OCI-LY7 (cell line): ENCODE results near the gene ABCC4. TPM values are rescaled to one million over a fixed set of nuclear protein-coding genes. Genes with fewer than 3 reads are reported as not detected.

Source experiments
- BruUV-seq: library from RNA; stranded (reverse); fragments of 400-500 nt; replicated peaks from 2 replicates; lab custom pipeline; 2021; lab: Mats Ljungman, UMichigan
- CTCF ChIA-PET: fragments of 300-600 bp; sonication (Branson Sonifier 250); formaldehyde crosslinking; loops from one replicate; lab custom pipeline; 2022; ENCODE audit warnings: antibody characterized with exemption; ENCODE audit not compliant: unreplicated experiment; lab: Charles Lee
- POLR2A ChIA-PET: fragments of 300-600 bp; sonication (Branson Sonifier 250); formaldehyde crosslinking; loops from one replicate; lab custom pipeline; 2022; ENCODE audit warnings: antibody characterized with exemption; lab: Charles Lee
- DNase-seq: peaks from one replicate; pipeline ENCODE4 v3.0.0-alpha.2; 2015; ENCODE audit warnings: low spot score
- H2AFZ ChIP-seq: fragments of 200-600 bp; sonication (generic), shearing (Covaris generic); 2 replicates; pipeline ENCODE4 v1.6.1; 2014; ENCODE audit warnings: mild to moderate bottlenecking, antibody characterized with exemption, low read length, moderate library complexity
- H3K27ac ChIP-seq: fragments of 200-600 bp; sonication (generic); 2 replicates; pipeline ENCODE4 v1.5.1; 2014; ENCODE audit warnings: mixed run types, low read depth, mild to moderate bottlenecking, moderate library complexity, low read length, inconsistent platforms; ENCODE audit not compliant: poor library complexity, severe bottlenecking
- H3K36me3 ChIP-seq: fragments of 200-600 bp; sonication (generic); 2 replicates; pipeline ENCODE4 v1.6.1; 2014; ENCODE audit warnings: mild to moderate bottlenecking, antibody characterized with exemption, low read length, moderate library complexity, mixed read lengths; ENCODE audit not compliant: insufficient read depth
- H3K4me1 ChIP-seq: fragments of 200-600 bp; sonication (generic); 2 replicates; pipeline ENCODE4 v1.5.1; 2014; ENCODE audit warnings: mild to moderate bottlenecking, low read length; ENCODE audit not compliant: insufficient read depth, poor library complexity, severe bottlenecking
- H3K4me2 ChIP-seq: fragments of 200-600 bp; sonication (generic); 2 replicates; pipeline ENCODE4 v1.6.1; 2014; ENCODE audit warnings: mild to moderate bottlenecking, low read length
- H3K4me3 ChIP-seq: fragments of 200-600 bp; sonication (generic); 2 replicates; pipeline ENCODE4 v1.5.1; 2014; ENCODE audit warnings: mild to moderate bottlenecking, low read depth, low read length; ENCODE audit not compliant: poor library complexity, severe bottlenecking
- H3K79me2 ChIP-seq: fragments of 200-600 bp; sonication (generic); 2 replicates; pipeline ENCODE4 v1.6.1; 2016; ENCODE audit warnings: low read depth, mild to moderate bottlenecking, low read length, moderate library complexity, mixed read lengths; ENCODE audit not compliant: insufficient read depth
- H3K9me2 ChIP-seq: fragments of 200-600 bp; sonication (generic); 2 replicates; pipeline ENCODE4 v1.6.1; 2016; ENCODE audit warnings: mild to moderate bottlenecking, low read length, mixed read lengths; ENCODE audit not compliant: insufficient read depth
- H3K9me3 ChIP-seq: fragments of 200-600 bp; sonication (generic); 2 replicates; pipeline ENCODE4 v1.6.1; 2014; ENCODE audit warnings: mild to moderate bottlenecking, mixed run types, low read length, mixed read lengths
- H4K20me1 ChIP-seq: fragments of 200-600 bp; sonication (generic); 2 replicates; pipeline ENCODE4 v1.6.1; 2014; ENCODE audit warnings: mild to moderate bottlenecking, antibody characterized with exemption, low read length, moderate library complexity, mixed read lengths; ENCODE audit not compliant: insufficient read depth
- CTCF ChIP-seq: fragments of 200-600 bp; sonication (generic); conservative IDR thresholded peaks from 2 replicates; pipeline ENCODE4 v1.5.1; 2014; ENCODE audit warnings: mild to moderate bottlenecking, antibody characterized with exemption, low read length, moderate library complexity, mixed read lengths
- EZH2phosphoT487 ChIP-seq: fragments of 200-600 bp; sonication (generic); IDR thresholded peaks from 2 replicates; pipeline ENCODE4 v1.6.1; 2018; ENCODE audit warnings: low read depth, borderline replicate concordance, mild to moderate bottlenecking, mixed run types, antibody characterized with exemption, low read length, moderate library complexity, mixed read lengths
- intact Hi-C: fragments of 100-400 bp; cut with micrococcal nuclease; formaldehyde crosslinking; loops from one replicate; pipeline ENCODE4 v1.10.0; 2022; ENCODE audit not compliant: unreplicated experiment
- total RNA-seq, 2 experiments: library from RNA; depleted of rRNA in 1 of 2; stranded (reverse); fragments of >200 nt in 1 of 2; shearing (Covaris generic) in 1 of 2; gene quantifications; 2 replicates each; pipeline ENCODE4 v1.2.3, GENCODE V29; 2014 to 2022

ABCC4 gene
- total RNA-seq, 2 experiments from 2014 or later: 7.3 to 7.8 TPM

GRCh38 chr13:95260031-95260525, 41.2 kb downstream of the ABCC4 start:
- H3K4me1 ChIP-seq: no peaks in the 10 kb centered on the region
- H3K4me2 ChIP-seq: no peak overlapping the region
- H3K36me3 ChIP-seq: no peaks in the 10 kb centered on the region; the same call in 1 of the 2 replicates
- POLR2A ChIA-PET: no interaction called here
- no peak overlapping the region for H3K27ac ChIP-seq
- intact Hi-C loops: no loop called here
- BruUV-seq: no TSS peak
- no peak for DNase-seq
- H3K9me2 ChIP-seq: no peaks in the 10 kb centered on the region
- H4K20me1 ChIP-seq: no peaks in the 10 kb centered on the region
- H3K9me3 ChIP-seq: no peaks in the 10 kb centered on the region
- CTCF ChIA-PET: no interaction called here
- no peaks in the 10 kb centered on the region for H3K79me2 ChIP-seq
- no peak overlapping the region for H3K4me3 ChIP-seq
- no peak for TF ChIP-seq CTCF
- no peak for TF ChIP-seq EZH2phosphoT487
- no peak overlapping the region for H2AFZ ChIP-seq

GRCh38 chr13:95258619-95259194, 42.5 kb downstream of the ABCC4 start:
- BruUV-seq: no TSS peak
- Histone ChIP-seq H4K20me1 (no peaks in the 10 kb centered on the region), H3K4me3 (no peak overlapping the region), H3K4me2 (no peak overlapping the region), H2AFZ (no peak overlapping the region), H3K9me3 (no peaks in the 10 kb centered on the region), H3K79me2 (no peaks in the 10 kb centered on the region), H3K4me1 (no peaks in the 10 kb centered on the region), H3K36me3 (no peaks in the 10 kb centered on the region), H3K9me2 (no peaks in the 10 kb centered on the region), H3K27ac (no peak overlapping the region)
- DNase-seq: no peak
- intact Hi-C loops: no loop called here
- TF ChIP-seq EZH2phosphoT487 (no peak), CTCF (no peak)
- POLR2A ChIA-PET: no interaction called here
- CTCF ChIA-PET: no interaction called here

- intact Hi-C loops: no loop called here
- Histone ChIP-seq H2AFZ (no peak overlapping the region), H3K36me3 (no peaks in the 10 kb centered on the region), H3K79me2 (no peaks in the 10 kb centered on the region), H3K9me3 (no peaks in the 10 kb centered on the region), H3K4me1 (no peaks in the 10 kb centered on the region), H4K20me1 (no peaks in the 10 kb centered on the region), H3K4me3 (no peak overlapping the region), H3K27ac (no peak overlapping the region), H3K9me2 (no peaks in the 10 kb centered on the region), H3K4me2 (no peak overlapping the region)
- no TSS peak for BruUV-seq
- TF ChIP-seq EZH2phosphoT487 (no peak), CTCF (no peak)
- POLR2A ChIA-PET: no interaction called here
- CTCF ChIA-PET: no interaction called here
- DNase-seq: no peak
These were observed 43.2 kb downstream of the ABCC4 start for GRCh38 chr13:95258098-95258497.
